ENCODE data around the gene JUNB. TPM values are rescaled to one million over a fixed set of nuclear protein-coding genes. Genes with fewer than 3 reads are reported as not detected.

The JUNB gene
- total RNA-seq, 1 experiment from 2014 or later = 6.6 TPM

GRCh38 chr19:12770922-12771321, 20.4 kb upstream of the JUNB start:
- ChIA-PET POLR2A (no interaction called here), CTCF (interaction anchor here (1.1 to 3.4 kb wide), 5 partner anchors 10 to 77 kb away, joined by 4 to 37 read pairs (median 11); no protein-coding TSS in a partner anchor)
- H3K27me3 Mint-ChIP-seq (ENCODE audit: low read depth) = no peaks in the 10 kb centered on the region; the same call in 1 of the 2 replicates
- H3K9me3 Mint-ChIP-seq = no peaks in the 10 kb centered on the region
- peaks cover 14% of the 10 kb centered on the region for H3K36me3 Mint-ChIP-seq
- DNase-seq (ENCODE audit: low spot score) (no peak), ATAC-seq (no peak)
- H3K27ac Mint-ChIP-seq = no peak overlapping the region
- TF ChIP-seq ETV6 (CRISPR knock-in tag; IDR thresholded peaks at IDR 0.05) (no peak), E2F1 (CRISPR knock-in tag; IDR thresholded peaks at IDR 0.05) (no peak), JAZF1 (CRISPR knock-in tag; IDR thresholded peaks at IDR 0.05) (no peak), RORB (CRISPR knock-in tag; IDR thresholded peaks at IDR 0.05) (no peak), PRDM15 (CRISPR knock-in tag; IDR thresholded peaks at IDR 0.05) (no peak), TEAD1 (CRISPR knock-in tag; IDR thresholded peaks at IDR 0.05) (no peak)
- peaks cover 23% of the 10 kb centered on the region for H3K4me1 Mint-ChIP-seq
- no peak overlapping the region for H3K4me3 Mint-ChIP-seq

- Mint-ChIP-seq H3K27ac (no peak overlapping the region), H3K36me3 (peaks cover 14% of the 10 kb centered on the region), H3K27me3 (ENCODE audit: low read depth) (no peaks in the 10 kb centered on the region; the same call in 1 of the 2 replicates), H3K9me3 (no peaks in the 10 kb centered on the region), H3K4me3 (no peak overlapping the region), H3K4me1 (peaks cover 18% of the 10 kb centered on the region)
- no peak for ATAC-seq
- ChIA-PET POLR2A (no interaction called here), CTCF (interaction anchor here (7.4 to 7.7 kb wide), 2 partner anchors 11 to 75 kb away, joined by 69 to 97 read pairs; no protein-coding TSS in a partner anchor)
- no peak for DNase-seq (ENCODE audit: low spot score)
- no peak for TF ChIP-seq IRF1 (CRISPR knock-in tag; IDR thresholded peaks at IDR 0.05)
- no peak for TF ChIP-seq ATF2 (CRISPR knock-in tag; IDR thresholded peaks at IDR 0.05; ENCODE audit: borderline replicate concordance, low read depth)
- no peak for TF ChIP-seq ZNF281 (CRISPR knock-in tag; IDR thresholded peaks at IDR 0.05)
- TF ChIP-seq JAZF1 (CRISPR knock-in tag; IDR thresholded peaks at IDR 0.05) = no peak
- TF ChIP-seq MYBL2 (CRISPR knock-in tag; IDR thresholded peaks at IDR 0.05) = no peak
- no peak for TF ChIP-seq GTF2I (CRISPR knock-in tag; conservative IDR thresholded peaks at IDR 0.05)
- TF ChIP-seq FOXJ3 (CRISPR knock-in tag; IDR thresholded peaks at IDR 0.05; ENCODE audit: borderline replicate concordance) = no peak
- no peak for TF ChIP-seq NR2C2 (CRISPR knock-in tag; IDR thresholded peaks at IDR 0.05)
Observed at GRCh38 chr19:12772323-12772722, 19.0 kb upstream of the JUNB start.

Data from WTC11 (cell line).